RWPE1 (cell line): ENCODE measurements around the gene PPP3CB.

ENCODE experiments used
- CTCF ChIA-PET: fragments of 350-600 bp; sonication (Branson Sonifier 250); formaldehyde crosslinking; extraction: SDS; loops from one replicate; lab custom pipeline; 2021; lab: Yijun Ruan, JAX
- POLR2A ChIA-PET: fragments of 400-600 bp; formaldehyde crosslinking; extraction: SDS; loops from one replicate; lab custom pipeline; 2020; ENCODE audit warnings: antibody characterized with exemption; ENCODE audit not compliant: low non-redundant PET; lab: Yijun Ruan, JAX
- DNase-seq: peaks from one replicate; pipeline ENCODE4 v3.0.0; 2012; ENCODE audit warnings: low spot score
- H3K27ac ChIP-seq: fragments of 450-650 bp; 2 replicates; pipeline ENCODE4 v1.5.1; 2017
- CTCF ChIP-seq: fragments of 450-650 bp; conservative IDR thresholded peaks from 2 replicates; pipeline ENCODE4 v1.5.1; 2017; ENCODE audit warnings: low read depth, mild to moderate bottlenecking

Gene PPP3CB

GRCh38 chr10:73478636-73479035, 17.2 kb downstream of the PPP3CB start:
- H3K27ac ChIP-seq, result no peak overlapping the region
- TF ChIP-seq CTCF, result no peak
- POLR2A ChIA-PET, result no interaction called here

GRCh38 chr10:73471226-73471625, 24.6 kb downstream of the PPP3CB start:
- ChIA-PET POLR2A (no interaction called here), CTCF (interaction anchor here (0.6 kb wide), 1 partner anchor 15 kb away, joined by 6 read pairs; no protein-coding TSS in a partner anchor)
- TF ChIP-seq CTCF, result no peak
- no peak overlapping the region for H3K27ac ChIP-seq
- DNase-seq, result no peak

More at GRCh38 chr10:73478636-73479035, 17.2 kb downstream of the PPP3CB start:
- DNase-seq, result no peak
- CTCF ChIA-PET, result no interaction called here

DNA sequence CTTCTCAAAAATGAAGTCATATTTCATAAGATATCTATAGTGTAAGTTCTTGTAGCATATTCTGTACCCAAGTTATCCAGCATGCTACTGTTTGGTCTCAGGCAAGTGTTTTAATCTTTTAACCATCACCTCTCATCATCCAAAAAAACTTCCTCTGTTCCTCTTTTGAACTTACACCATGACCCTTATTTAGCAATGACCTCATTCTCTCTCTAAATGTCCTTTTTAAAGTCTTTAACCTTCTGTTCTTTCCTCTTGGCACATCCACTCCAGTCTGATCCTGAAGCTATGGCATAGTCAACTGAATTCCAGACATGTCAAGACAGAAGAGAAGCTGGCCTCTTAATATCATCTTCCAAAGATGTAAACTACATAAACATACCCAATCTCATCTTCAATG, 26.2 kb downstream of the PPP3CB start:
- ChIA-PET POLR2A (no interaction called here), CTCF (no interaction called here)
- DNase-seq, result no peak
- TF ChIP-seq CTCF, result no peak
- no peak overlapping the region for H3K27ac ChIP-seq

DNA sequence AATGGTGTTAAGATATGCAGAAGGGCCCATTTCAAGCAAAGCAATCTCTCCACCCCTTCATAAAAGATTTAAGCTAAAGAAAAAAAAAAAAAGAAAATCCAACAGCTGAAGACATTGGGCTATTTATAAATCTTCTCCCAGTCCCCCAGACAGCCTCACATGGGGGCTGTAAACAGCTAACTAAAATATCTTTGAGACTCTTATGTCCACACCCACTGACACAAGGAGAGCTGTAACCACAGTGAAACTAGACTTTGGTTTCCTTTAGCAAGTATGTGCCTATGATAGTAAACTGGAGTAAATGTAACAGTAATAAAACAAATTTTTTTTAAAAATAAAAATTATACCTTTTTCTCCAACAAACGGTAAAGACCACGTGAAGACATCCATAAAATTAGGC, 28.6 kb downstream of the PPP3CB start:
- CTCF ChIA-PET, result interaction anchor here (0.7 kb wide), 2 partner anchors 62 to 381 kb away, joined by 6 to 8 read pairs; no protein-coding TSS in a partner anchor
- TF ChIP-seq CTCF, result no peak
- POLR2A ChIA-PET, result interaction anchor here (0.5 kb wide), 1 partner anchor 39 kb away, joined by 3 read pairs; no protein-coding TSS in a partner anchor
- H3K27ac ChIP-seq, result no peak overlapping the region
- no peak for DNase-seq

GRCh38 chr10:73465978-73466726, 29.7 kb downstream of the PPP3CB start:
- no peak for TF ChIP-seq CTCF
- CTCF ChIA-PET, result interaction anchor here (0.7 kb wide), 1 partner anchor 382 kb away, joined by 6 read pairs; no protein-coding TSS in a partner anchor
- POLR2A ChIA-PET, result no interaction called here
- no peak overlapping the region for H3K27ac ChIP-seq
- no peak for DNase-seq

GRCh38 chr10:73460897-73461296, 34.9 kb downstream of the PPP3CB start:
- TF ChIP-seq CTCF, result no peak
- POLR2A ChIA-PET, result no interaction called here
- H3K27ac ChIP-seq, result no peak overlapping the region
- DNase-seq, result no peak
- CTCF ChIA-PET, result no interaction called here
